Measurements from ENCODE around the gene DISC1. TPM values are rescaled to one million over a fixed set of nuclear protein-coding genes. Genes with fewer than 3 reads are reported as not detected.

The DISC1 gene
- polyA plus RNA-seq, 1 donor from 2014 or later = 0.84 TPM

DNA sequence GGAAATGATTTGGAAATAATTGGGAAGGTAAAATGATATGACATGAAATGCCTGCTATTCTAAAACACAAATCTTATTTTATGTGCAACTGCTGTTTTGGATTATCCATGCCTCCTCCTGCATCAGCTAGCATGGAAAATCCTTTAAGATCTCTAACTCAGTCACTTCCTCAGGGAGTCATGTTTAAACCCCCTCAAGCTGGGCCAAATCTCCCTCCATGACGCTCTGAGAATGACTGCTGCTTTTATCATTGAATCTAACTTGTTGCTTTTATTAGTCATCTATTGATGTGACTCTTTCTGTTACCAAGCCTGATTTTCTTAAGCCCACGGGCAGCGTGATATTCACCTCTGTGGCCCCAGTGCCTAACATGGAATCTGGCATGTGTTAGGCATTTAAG, 324.8 kb downstream of the DISC1 start:
- no peaks in the 10 kb centered on the region for H3K27me3 ChIP-seq (ENCODE audit: insufficient read depth, low read depth, low read length)
- H3K27ac ChIP-seq (ENCODE audit: low read length) = no peak overlapping the region
- no peaks in the 10 kb centered on the region for H3K9me2 ChIP-seq (ENCODE audit: insufficient read depth, low read length)
- no peak overlapping the region for H3K4me2 ChIP-seq (ENCODE audit: low read length)
- no peak for TF ChIP-seq REST (IDR thresholded peaks at IDR 0.05; ENCODE audit: borderline replicate concordance)
- no peak for TF ChIP-seq EP300 (conservative IDR thresholded peaks at IDR 0.05; ENCODE audit: poor library complexity, severe bottlenecking)
- TF ChIP-seq TAF1 (IDR thresholded peaks at IDR 0.05; ENCODE audit: low read depth) = no peak
- no peak for TF ChIP-seq SMC3 (conservative IDR thresholded peaks at IDR 0.05; ENCODE audit: poor library complexity)
- no peak overlapping the region for H3K9ac ChIP-seq (ENCODE audit: low read length)
- H3F3A ChIP-seq (ENCODE audit: insufficient read depth, low read length, poor library complexity, severe bottlenecking) = no peaks in the 10 kb centered on the region
- no peak overlapping the region for H2AFZ ChIP-seq (ENCODE audit: low read depth, low read length)
- no peak overlapping the region for H3K4me3 ChIP-seq (ENCODE audit: low read length)
- H4K20me1 ChIP-seq (ENCODE audit: insufficient read depth) = no peaks in the 10 kb centered on the region
- H3K9me3 ChIP-seq (ENCODE audit: low read length) = no peaks in the 10 kb centered on the region
- no peaks in the 10 kb centered on the region for H3K79me2 ChIP-seq (replicated peaks; ENCODE audit: insufficient read depth, low read length)
- H3K36me3 ChIP-seq (ENCODE audit: insufficient read depth, low read length) = no peaks in the 10 kb centered on the region

DNA sequence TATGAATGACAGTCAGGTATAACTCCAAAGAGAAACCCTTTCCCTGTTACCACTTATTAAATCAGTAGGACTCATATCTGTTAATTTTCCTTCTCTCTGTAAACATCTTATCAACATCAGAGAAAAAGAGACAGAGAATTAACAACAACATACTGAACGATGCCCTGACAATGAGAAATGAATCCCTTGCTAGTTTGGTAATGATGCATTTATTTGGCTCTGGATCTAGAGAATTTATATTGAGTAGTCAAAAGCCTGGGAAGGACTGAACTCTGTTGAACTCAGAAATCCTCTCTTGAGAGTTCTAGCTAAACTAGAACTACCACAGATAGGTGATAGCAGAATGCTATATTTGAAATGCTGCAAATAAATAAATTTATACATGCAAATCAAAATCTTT, 325.6 kb downstream of the DISC1 start:
- no peak overlapping the region for H3K9ac ChIP-seq (ENCODE audit: low read length)
- no peaks in the 10 kb centered on the region for H3K27me3 ChIP-seq (ENCODE audit: insufficient read depth, low read depth, low read length)
- no peaks in the 10 kb centered on the region for H3F3A ChIP-seq (ENCODE audit: insufficient read depth, low read length, poor library complexity, severe bottlenecking)
- TF ChIP-seq EZH2 (IDR thresholded peaks at IDR 0.05; ENCODE audit: borderline replicate concordance, insufficient read depth, low read length, poor library complexity, severe bottlenecking) = no peak
- TF ChIP-seq REST (IDR thresholded peaks at IDR 0.05; ENCODE audit: borderline replicate concordance) = no peak
- TF ChIP-seq SMC3 (conservative IDR thresholded peaks at IDR 0.05; ENCODE audit: poor library complexity) = no peak
- no peak for TF ChIP-seq MXI1 (conservative IDR thresholded peaks at IDR 0.05; ENCODE audit: poor library complexity, severe bottlenecking)
- TF ChIP-seq RAD21 (conservative IDR thresholded peaks at IDR 0.05) = no peak
- TF ChIP-seq POLR2AphosphoS5 (IDR thresholded peaks at IDR 0.05) = no peak
- no peak for TF ChIP-seq CTCF (IDR thresholded peaks at IDR 0.05; ENCODE audit: poor library complexity, severe bottlenecking)
- no peak for TF ChIP-seq TAF1 (IDR thresholded peaks at IDR 0.05; ENCODE audit: low read depth)
- TF ChIP-seq EP300 (conservative IDR thresholded peaks at IDR 0.05; ENCODE audit: poor library complexity, severe bottlenecking) = no peak
- no peak overlapping the region for H3K4me3 ChIP-seq (ENCODE audit: low read length)
- no peak overlapping the region for H3K4me2 ChIP-seq (ENCODE audit: low read length)
- no peaks in the 10 kb centered on the region for H3K9me2 ChIP-seq (ENCODE audit: insufficient read depth, low read length)
- H3K36me3 ChIP-seq (ENCODE audit: insufficient read depth, low read length) = no peaks in the 10 kb centered on the region
- no peak overlapping the region for H2AFZ ChIP-seq (ENCODE audit: low read depth, low read length)
- H3K27ac ChIP-seq (ENCODE audit: low read length) = no peak overlapping the region
- H3K9me3 ChIP-seq (ENCODE audit: low read length) = no peaks in the 10 kb centered on the region
- H3K79me2 ChIP-seq (replicated peaks; ENCODE audit: insufficient read depth, low read length) = no peaks in the 10 kb centered on the region
- no peaks in the 10 kb centered on the region for H4K20me1 ChIP-seq (ENCODE audit: insufficient read depth)

Data from neural cell (in vitro differentiated cells).